MCF 10A (cell line): Measurements from ENCODE around the gene CDH3. TPM values are rescaled to one million over a fixed set of nuclear protein-coding genes. Genes with fewer than 3 reads are reported as not detected.

ENCODE experiments used
- BruUV-seq: library from RNA; stranded (reverse); fragments of 400-500 nt; replicated peaks from 2 replicates; lab custom pipeline; 2021; lab: Mats Ljungman, UMichigan
- CTCF ChIA-PET: fragments of 300-600 bp; sonication (Branson Sonifier 250); formaldehyde crosslinking; extraction: SDS; loops from one replicate; lab custom pipeline; 2021; ENCODE audit warnings: antibody characterized with exemption, inconsistent platforms; lab: Yijun Ruan, JAX
- POLR2A ChIA-PET: fragments of 300-600, 350-650 bp; sonication (Branson Sonifier 250); formaldehyde crosslinking; extraction: SDS; loops from one replicate; lab custom pipeline; 2020; ENCODE audit warnings: antibody characterized with exemption, inconsistent platforms; lab: Yijun Ruan, JAX
- DNase-seq: peaks from one replicate; pipeline ENCODE4 v3.0.0-alpha.2; 2018; ENCODE audit not compliant: unreplicated experiment
- H3K27ac Mint-ChIP-seq: one replicate; pipeline ENCODE4 v1.8.0; 2022; ENCODE audit warnings: mild to moderate bottlenecking, low read depth, mixed read lengths; ENCODE audit not compliant: unreplicated experiment
- H3K27me3 Mint-ChIP-seq: one replicate; pipeline ENCODE4 v1.8.0; 2022; ENCODE audit warnings: mixed read lengths; ENCODE audit not compliant: insufficient read depth, unreplicated experiment
- H3K36me3 Mint-ChIP-seq: one replicate; pipeline ENCODE4 v1.8.0; 2022; ENCODE audit warnings: mild to moderate bottlenecking, moderate library complexity, mixed read lengths; ENCODE audit not compliant: insufficient read depth, unreplicated experiment
- H3K4me1 Mint-ChIP-seq: one replicate; pipeline ENCODE4 v1.8.0; 2022; ENCODE audit warnings: mixed read lengths; ENCODE audit not compliant: insufficient read depth, unreplicated experiment
- H3K4me3 Mint-ChIP-seq: one replicate; pipeline ENCODE4 v1.8.0; 2022; ENCODE audit warnings: mild to moderate bottlenecking, moderate library complexity, mixed read lengths; ENCODE audit not compliant: unreplicated experiment
- H3K9me3 Mint-ChIP-seq: one replicate; pipeline ENCODE4 v1.8.0; 2022; ENCODE audit warnings: mixed read lengths; ENCODE audit not compliant: unreplicated experiment
- CTCF ChIP-seq: fragments of 200-600 bp; IDR thresholded peaks from one replicate; pipeline ENCODE4 v1.8.0; 2022; ENCODE audit warnings: antibody characterized with exemption, mild to moderate bottlenecking; ENCODE audit not compliant: unreplicated experiment
- intact Hi-C: fragments of 100-400 bp; cut with micrococcal nuclease; formaldehyde crosslinking; loops from 2 replicates; pipeline ENCODE4 v1.14.1; 2022
- total RNA-seq: library from RNA; stranded (reverse); gene quantifications from 2 replicates; pipeline ENCODE4 v1.2.3, GENCODE V29; 2022

The CDH3 gene
- total RNA-seq, 1 experiment from 2014 or later: 107 TPM

GRCh38 chr16:68605746-68606145, 39.4 kb upstream of the CDH3 start:
- peaks cover 9% of the 10 kb centered on the region for H3K4me1 Mint-ChIP-seq

GRCh38 chr16:68607443-68607842, 37.7 kb upstream of the CDH3 start:
- no TSS peak for BruUV-seq
- H3K27me3 Mint-ChIP-seq: no peaks in the 10 kb centered on the region
- CTCF ChIA-PET: no interaction called here
- H3K36me3 Mint-ChIP-seq: no peaks in the 10 kb centered on the region
- no peaks in the 10 kb centered on the region for H3K9me3 Mint-ChIP-seq
- peaks cover 11% of the 10 kb centered on the region for H3K4me1 Mint-ChIP-seq
- intact Hi-C loops: no loop called here
- H3K27ac Mint-ChIP-seq: no peak overlapping the region
- TF ChIP-seq CTCF: no peak
- DNase-seq: no peak
- POLR2A ChIA-PET: interaction anchor here (0.8 kb wide), 1 partner anchor 13 kb away, joined by 3 read pairs; no protein-coding TSS in a partner anchor
- no peak overlapping the region for H3K4me3 Mint-ChIP-seq

More at GRCh38 chr16:68605746-68606145, 39.4 kb upstream of the CDH3 start:
- H3K36me3 Mint-ChIP-seq: no peaks in the 10 kb centered on the region
- H3K4me3 Mint-ChIP-seq: no peak overlapping the region
- H3K27me3 Mint-ChIP-seq: no peaks in the 10 kb centered on the region
- DNase-seq: peak; percentile 87
- no peaks in the 10 kb centered on the region for H3K9me3 Mint-ChIP-seq
- intact Hi-C loops: no loop called here
- ChIA-PET POLR2A (interaction anchor here (0.6 to 3.8 kb wide), 10 partner anchors 9 to 140 kb away, joined by 3 to 16 read pairs (median 4); partner anchors contain the start of gene CDH3), CTCF (interaction anchor here (0.7 to 2.5 kb wide), 2 partner anchors 15 to 733 kb away, joined by 3 to 10 read pairs; no protein-coding TSS in a partner anchor)
- H3K27ac Mint-ChIP-seq: peak overlapping the region; percentile 18
- no TSS peak for BruUV-seq
- no peak for TF ChIP-seq CTCF

- H3K27me3 Mint-ChIP-seq: no peaks in the 10 kb centered on the region
- H3K4me1 Mint-ChIP-seq: peaks cover 20% of the 10 kb centered on the region
- intact Hi-C loops: no loop called here
- BruUV-seq: no TSS peak
- no peak overlapping the region for H3K4me3 Mint-ChIP-seq
- CTCF ChIA-PET: no interaction called here
- no peaks in the 10 kb centered on the region for H3K36me3 Mint-ChIP-seq
- no peak overlapping the region for H3K27ac Mint-ChIP-seq
- TF ChIP-seq CTCF: no peak
- no peak for DNase-seq
- no peaks in the 10 kb centered on the region for H3K9me3 Mint-ChIP-seq
- POLR2A ChIA-PET: interaction anchor here (0.8 kb wide), 1 partner anchor 12 kb away, joined by 3 read pairs; no protein-coding TSS in a partner anchor
Measured at GRCh38 chr16:68608330-68608729, 36.8 kb upstream of the CDH3 start.

GRCh38 chr16:68612996-68613395, 32.1 kb upstream of the CDH3 start:
- no peak for TF ChIP-seq CTCF
- POLR2A ChIA-PET: interaction anchor here (1.0 to 2.2 kb wide), 5 partner anchors 9 to 46 kb away, joined by 3 to 15 read pairs (median 7); partner anchors contain the start of gene CDH3
- H3K27ac Mint-ChIP-seq: peak overlapping the region; percentile 59
- intact Hi-C loops: no loop called here
- H3K4me1 Mint-ChIP-seq: peaks cover 21% of the 10 kb centered on the region
- CTCF ChIA-PET: interaction anchor here (0.6 to 2.0 kb wide), 3 partner anchors 22 to 701 kb away, joined by 3 to 6 read pairs (median 5); no protein-coding TSS in a partner anchor
- DNase-seq: no peak
- no peaks in the 10 kb centered on the region for H3K27me3 Mint-ChIP-seq
- no TSS peak for BruUV-seq
- no peak overlapping the region for H3K4me3 Mint-ChIP-seq
- no peaks in the 10 kb centered on the region for H3K9me3 Mint-ChIP-seq
- peaks cover 5% of the 10 kb centered on the region for H3K36me3 Mint-ChIP-seq
